ENCODE data around the gene DMKN.

DNA sequence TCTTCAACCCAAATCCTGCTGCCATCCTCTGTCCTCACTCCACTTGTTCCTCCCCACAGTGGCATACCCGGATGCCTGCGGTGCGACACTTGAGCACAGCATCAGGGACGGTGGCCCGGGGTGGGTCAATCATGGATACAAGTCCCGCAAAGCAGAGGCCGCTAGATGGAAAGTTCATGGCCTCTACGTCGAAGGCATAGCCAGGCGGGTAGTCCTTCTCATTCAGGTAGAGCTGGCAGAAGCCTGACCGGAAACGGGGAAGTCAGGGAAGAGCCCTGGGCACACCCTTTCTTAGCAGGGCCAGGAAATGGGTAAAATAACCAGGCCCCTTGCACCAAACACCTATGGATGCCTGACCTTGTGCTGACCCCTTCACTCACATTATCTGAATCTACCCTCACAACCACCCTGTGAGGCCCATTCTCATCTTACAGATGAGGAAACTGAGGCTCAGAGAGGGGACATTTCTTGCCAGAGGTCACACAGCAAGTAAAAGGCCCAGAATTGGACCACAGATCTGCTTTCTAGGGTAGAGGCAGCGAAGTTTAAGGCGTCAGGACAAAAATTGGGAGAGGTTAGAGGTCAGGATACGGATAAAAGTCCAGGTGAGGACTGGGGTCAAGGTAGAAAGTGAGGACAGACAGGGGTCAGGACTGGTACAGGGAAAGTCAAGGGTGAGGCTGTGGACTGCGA is 43.5 kb upstream of the DMKN start:
- TF ChIP-seq POLR2A (IDR thresholded peaks at IDR 0.05) (no peak), POLR2AphosphoS5 (IDR thresholded peaks at IDR 0.05) (no peak)
- TF ChIP-seq, protein P1, sequence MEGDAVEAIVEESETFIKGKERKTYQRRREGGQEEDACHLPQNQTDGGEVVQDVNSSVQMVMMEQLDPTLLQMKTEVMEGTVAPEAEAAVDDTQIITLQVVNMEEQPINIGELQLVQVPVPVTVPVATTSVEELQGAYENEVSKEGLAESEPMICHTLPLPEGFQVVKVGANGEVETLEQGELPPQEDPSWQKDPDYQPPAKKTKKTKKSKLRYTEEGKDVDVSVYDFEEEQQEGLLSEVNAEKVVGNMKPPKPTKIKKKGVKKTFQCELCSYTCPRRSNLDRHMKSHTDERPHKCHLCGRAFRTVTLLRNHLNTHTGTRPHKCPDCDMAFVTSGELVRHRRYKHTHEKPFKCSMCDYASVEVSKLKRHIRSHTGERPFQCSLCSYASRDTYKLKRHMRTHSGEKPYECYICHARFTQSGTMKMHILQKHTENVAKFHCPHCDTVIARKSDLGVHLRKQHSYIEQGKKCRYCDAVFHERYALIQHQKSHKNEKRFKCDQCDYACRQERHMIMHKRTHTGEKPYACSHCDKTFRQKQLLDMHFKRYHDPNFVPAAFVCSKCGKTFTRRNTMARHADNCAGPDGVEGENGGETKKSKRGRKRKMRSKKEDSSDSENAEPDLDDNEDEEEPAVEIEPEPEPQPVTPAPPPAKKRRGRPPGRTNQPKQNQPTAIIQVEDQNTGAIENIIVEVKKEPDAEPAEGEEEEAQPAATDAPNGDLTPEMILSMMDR (IDR thresholded peaks at IDR 0.05) = no peak
